HepG2 (cell line): ENCODE measurements around the gene UBE2H. TPM values are rescaled to one million over a fixed set of nuclear protein-coding genes. Genes with fewer than 3 reads are reported as not detected.

Source experiments
- CBX5 ChIP-seq: sonication (generic); formaldehyde crosslinking; IDR thresholded peaks from 2 replicates; pipeline ENCODE4 v1.4.0; 2020; ENCODE audit warnings: missing genetic modification reagents, borderline replicate concordance
- CHD2 ChIP-seq: IDR thresholded peaks from 2 replicates; pipeline ENCODE4 v1.6.1; 2011; ENCODE audit warnings: low read depth, low read length, improper control_type of control experiment
- DMAP1 ChIP-seq: IDR thresholded peaks from 2 replicates; pipeline ENCODE4 v1.6.1; 2016
- DNMT3B ChIP-seq: conservative IDR thresholded peaks from 2 replicates; pipeline ENCODE4 v1.6.1; 2016; ENCODE audit warnings: missing biosample characterization, control low read depth
- GATA4 ChIP-seq: sonication (generic); IDR thresholded peaks from 2 replicates; pipeline ENCODE4 v1.6.1; 2016; ENCODE audit warnings: antibody characterized with exemption, low read depth, borderline replicate concordance
- GFI1 ChIP-seq: sonication (generic); formaldehyde crosslinking; IDR thresholded peaks from 2 replicates; pipeline ENCODE4 v1.5.0; 2020; ENCODE audit warnings: missing genetic modification reagents, mild to moderate bottlenecking, borderline replicate concordance
- HES4 ChIP-seq: sonication (generic); formaldehyde crosslinking; IDR thresholded peaks from 2 replicates; pipeline ENCODE4 v1.9.0; 2021; ENCODE audit warnings: mild to moderate bottlenecking, missing genetic modification reagents, borderline replicate concordance
- HIVEP1 ChIP-seq: sonication (generic); formaldehyde crosslinking; IDR thresholded peaks from 2 replicates; pipeline ENCODE4 v1.4.0; 2020; ENCODE audit warnings: mild to moderate bottlenecking, missing genetic modification reagents
- KDM5A ChIP-seq: fragments of 200-600 bp; sonication (generic); IDR thresholded peaks from 2 replicates; pipeline ENCODE4 v1.7.0; 2018; ENCODE audit warnings: antibody characterized with exemption, mild to moderate bottlenecking, low read length, borderline replicate concordance
- MED13 ChIP-seq: sonication (generic); formaldehyde crosslinking; IDR thresholded peaks from 2 replicates; pipeline ENCODE4 v1.5.0; 2020; ENCODE audit warnings: missing genetic modification reagents
- NAIF1 ChIP-seq: sonication (generic); formaldehyde crosslinking; IDR thresholded peaks from 2 replicates; pipeline ENCODE4 v1.5.0; 2020; ENCODE audit warnings: mild to moderate bottlenecking, missing genetic modification reagents, borderline replicate concordance
- NR2F1 ChIP-seq, 2 experiments: fragments of 450-650 bp in 1 of 2; formaldehyde crosslinking in 1 of 2; IDR thresholded peaks; 2 replicates each; pipeline versions ENCODE4 v1.5.0 to v1.6.1; 2016 to 2020; ENCODE audit warnings: mild to moderate bottlenecking in 1 of 2, missing compliant biosample characterization in 1 of 2, missing genetic modification reagents in 1 of 2, moderate library complexity in 1 of 2
- PAWR ChIP-seq: sonication (generic); formaldehyde crosslinking; IDR thresholded peaks from 2 replicates; pipeline ENCODE4 v1.4.0; 2020; ENCODE audit warnings: missing genetic modification reagents, mild to moderate bottlenecking, borderline replicate concordance
- PTBP1 ChIP-seq: fragments of 200-400 bp; formaldehyde crosslinking; IDR thresholded peaks from 2 replicates; pipeline ENCODE4 v1.6.1; 2018; ENCODE audit warnings: low read length, low read depth; ENCODE audit not compliant: poor library complexity, severe bottlenecking
- SOX5 ChIP-seq: IDR thresholded peaks from 2 replicates; pipeline ENCODE4 v1.6.1; 2016; ENCODE audit warnings: borderline replicate concordance
- ZNF143 ChIP-seq: sonication (generic); formaldehyde crosslinking; IDR thresholded peaks from 2 replicates; pipeline ENCODE4 v1.4.0; 2020; ENCODE audit warnings: missing genetic modification reagents
- ZNF24 ChIP-seq: fragments of 450-650 bp; IDR thresholded peaks from 2 replicates; pipeline ENCODE4 v1.6.1; 2017; ENCODE audit warnings: antibody characterized with exemption, mild to moderate bottlenecking
- ZNF256 ChIP-seq: sonication (generic); formaldehyde crosslinking; conservative IDR thresholded peaks from 2 replicates; pipeline ENCODE4 v1.4.0; 2020; ENCODE audit warnings: missing genetic modification reagents
- ZNF326 ChIP-seq: sonication (generic); formaldehyde crosslinking; IDR thresholded peaks from 2 replicates; pipeline ENCODE4 v1.4.0; 2020; ENCODE audit warnings: missing genetic modification reagents, borderline replicate concordance
- ZNF331 ChIP-seq: sonication (generic); formaldehyde crosslinking; IDR thresholded peaks from 2 replicates; pipeline ENCODE4 v1.4.0; 2020; ENCODE audit warnings: missing genetic modification reagents
- ZNF431 ChIP-seq: sonication (generic); formaldehyde crosslinking; IDR thresholded peaks from 2 replicates; pipeline ENCODE4 v1.9.0; 2022; ENCODE audit warnings: missing genetic modification reagents, low read depth, mild to moderate bottlenecking, borderline replicate concordance
- ZNF556 ChIP-seq: sonication (generic); formaldehyde crosslinking; IDR thresholded peaks from 2 replicates; pipeline ENCODE4 v1.4.0; 2020; ENCODE audit warnings: mild to moderate bottlenecking, missing genetic modification reagents, borderline replicate concordance
- ZNF597 ChIP-seq: sonication (generic); formaldehyde crosslinking; IDR thresholded peaks from 2 replicates; pipeline ENCODE4 v1.5.0; 2020; ENCODE audit warnings: missing genetic modification reagents
- ZNF660 ChIP-seq: sonication (generic); formaldehyde crosslinking; IDR thresholded peaks from 2 replicates; pipeline ENCODE4 v1.5.1; 2020; ENCODE audit warnings: mild to moderate bottlenecking, low read depth, missing genetic modification reagents, borderline replicate concordance
- ZNF672 ChIP-seq: sonication (generic); formaldehyde crosslinking; IDR thresholded peaks from 2 replicates; pipeline ENCODE4 v1.8.1; 2022; ENCODE audit warnings: missing genetic modification reagents
- ZNF674 ChIP-seq: sonication (generic); formaldehyde crosslinking; IDR thresholded peaks from 2 replicates; pipeline ENCODE4 v1.5.0; 2020; ENCODE audit warnings: low read depth, mild to moderate bottlenecking, missing genetic modification reagents
- polyA plus RNA-seq, 8 experiments: library from polyadenylated mRNA; depleted of rRNA in 3 of 8; stranded (reverse) in 7 of 8; unstranded in 1 of 8; fragments of >200 nt; fragmentation: Illumina TruSeq in 4 of 8; extraction: Trizol in 4 of 8; gene quantifications; 2 replicates each; pipeline versions ENCODE4 v1.2.1 to v1.2.3, GENCODE V29; 2011 to 2016; ENCODE audit warnings: low read depth in 4 of 8, missing spikeins in 1 of 8, mixed read lengths in 1 of 8; ENCODE audit not compliant: insufficient read depth in 1 of 8
- total RNA-seq, 5 experiments: library from RNA; depleted of rRNA; stranded (reverse); fragments of >200 nt; fragmentation: Illumina TruSeq; extraction: Trizol; gene quantifications; 2 replicates each; pipeline ENCODE4 v1.2.3, GENCODE V29; 2016; ENCODE audit warnings: low read depth in 1 of 5
- TF ChIP-seq, protein P1 (sequence below): sonication (generic); formaldehyde crosslinking; IDR thresholded peaks from 2 replicates; pipeline ENCODE4 v1.8.1; 2023; ENCODE audit warnings: mild to moderate bottlenecking, missing genetic modification reagents, borderline replicate concordance
- TF ChIP-seq, protein P2 (sequence below): IDR thresholded peaks from 2 replicates; pipeline ENCODE4 v1.6.1; 2016; ENCODE audit warnings: mild to moderate bottlenecking

Gene UBE2H
- total and polyA plus RNA-seq, 2 of the 13 experiments (the other 11 are each of a cell fraction or from before 2014, with no cell fraction given), result 15.5 to 40.1 TPM

- TF ChIP-seq ZNF660 (CRISPR knock-in tag) (no peak), NR2F1 (CRISPR knock-in tag; IDR thresholded peaks at IDR 0.05) (peak; percentile 61 to 85), ZNF431 (no peak), NAIF1 (CRISPR knock-in tag) (no peak), HES4 (no peak), CBX5 (no peak), ZNF674 (CRISPR knock-in tag) (no peak), ZNF556 (peak; percentile 59), GFI1 (peak; percentile 45; the same call in 1 of the 2 replicates), SOX5 (CRISPR knock-in tag) (peak; percentile 55), ZNF597 (CRISPR knock-in tag) (no peak), DMAP1 (CRISPR knock-in tag) (no peak; the same call in 1 of the 2 replicates), PAWR (no peak), MED13 (CRISPR knock-in tag) (no peak), ZNF143 (CRISPR knock-in tag) (no peak), KDM5A (no peak), CHD2 (no peak), GATA4 (no peak), DNMT3B (CRISPR knock-in tag) (no peak), ZNF331 (CRISPR knock-in tag) (peak; percentile 81), HIVEP1 (CRISPR knock-in tag) (no peak), ZNF672 (CRISPR knock-in tag) (no peak), ZNF256 (CRISPR knock-in tag) (no peak), ZNF326 (CRISPR knock-in tag) (no peak), PTBP1 (no peak), ZNF24 (no peak)
- TF ChIP-seq, protein P1, sequence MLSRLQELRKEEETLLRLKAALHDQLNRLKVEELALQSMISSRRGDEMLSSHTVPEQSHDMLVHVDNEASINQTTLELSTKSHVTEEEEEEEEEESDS (CRISPR knock-in tag), result no peak
- TF ChIP-seq, protein P2, sequence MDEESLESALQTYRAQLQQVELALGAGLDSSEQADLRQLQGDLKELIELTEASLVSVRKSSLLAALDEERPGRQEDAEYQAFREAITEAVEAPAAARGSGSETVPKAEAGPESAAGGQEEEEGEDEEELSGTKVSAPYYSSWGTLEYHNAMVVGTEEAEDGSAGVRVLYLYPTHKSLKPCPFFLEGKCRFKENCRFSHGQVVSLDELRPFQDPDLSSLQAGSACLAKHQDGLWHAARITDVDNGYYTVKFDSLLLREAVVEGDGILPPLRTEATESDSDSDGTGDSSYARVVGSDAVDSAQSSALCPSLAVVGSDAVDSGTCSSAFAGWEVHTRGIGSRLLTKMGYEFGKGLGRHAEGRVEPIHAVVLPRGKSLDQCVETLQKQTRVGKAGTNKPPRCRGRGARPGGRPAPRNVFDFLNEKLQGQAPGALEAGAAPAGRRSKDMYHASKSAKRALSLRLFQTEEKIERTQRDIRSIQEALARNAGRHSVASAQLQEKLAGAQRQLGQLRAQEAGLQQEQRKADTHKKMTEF (CRISPR knock-in tag), result no peak; the same call in 1 of the 2 replicates
Observed at GRCh38 chr7:129990403-129991192, 37.8 kb upstream of the UBE2H start (continued).
